Thyroid gland (tissue), 4 donors: ENCODE results near the gene DAPK1. TPM values are rescaled to one million over a fixed set of nuclear protein-coding genes. Genes with fewer than 3 reads are reported as not detected.
A peak's percentile ranks its signal among the peaks of the same experiment; 100 is the strongest.

Source experiments
- DNase-seq, 2 donors: peaks; one replicate each; pipeline ENCODE4 v3.0.0-alpha.2; 2019
- H3K27ac ChIP-seq, 3 donors: fragments of 200-600 bp; sonication (generic); 1 replicate in 2 of 3; 2 replicates in 1 of 3; pipeline ENCODE4 v1.5.1; 2016 to 2019; ENCODE audit warnings: mild to moderate bottlenecking in 1 of 3, moderate library complexity in 1 of 3
- H3K27me3 ChIP-seq: fragments of 200-600 bp; sonication (generic); one replicate; pipeline ENCODE4 v1.5.1; 2019
- H3K36me3 ChIP-seq, 2 donors: fragments of 200-600 bp; sonication (generic); one replicate each; pipeline ENCODE4 v1.5.1; 2016 to 2019
- H3K4me1 ChIP-seq, 2 donors: fragments of 200-600 bp; sonication (generic); one replicate each; pipeline ENCODE4 v1.5.1; 2017 to 2019
- H3K4me3 ChIP-seq, 3 donors: fragments of 200-600 bp; sonication (generic); replicated peaks in 1 of 3; 1 replicate in 2 of 3; 2 replicates in 1 of 3; pipeline ENCODE4 v1.5.1; 2016; ENCODE audit warnings: mild to moderate bottlenecking in 1 of 3
- H3K9me3 ChIP-seq: fragments of 200-600 bp; sonication (generic); one replicate; pipeline ENCODE4 v1.5.1; 2017
- CTCF ChIP-seq, 6 experiments: fragments of 200-600 bp in 3 of 6; fragments of 450-650 bp in 3 of 6; sonication (generic) in 3 of 6; IDR thresholded peaks; one replicate each; pipeline ENCODE4 v1.5.1; 2016 to 2019; ENCODE audit warnings: antibody characterized with exemption in 6 of 6, mild to moderate bottlenecking in 2 of 6, inconsistent platforms in 1 of 6, moderate library complexity in 1 of 6
- POLR2A ChIP-seq, 2 donors: fragments of 450-650 bp; IDR thresholded peaks; one replicate each; pipeline ENCODE4 v1.6.1; 2017; ENCODE audit warnings: antibody characterized with exemption in 2 of 2, mild to moderate bottlenecking in 2 of 2, moderate library complexity in 1 of 2
- WGBS, 2 donors: methylation state at CpG; one replicate each; pipeline ENCODE4 v1.1.5; 2017; 5-methylcytosine and 5-hydroxymethylcytosine counted together
- intact Hi-C: fragments of 100-400 bp; cut with DNase I; formaldehyde crosslinking; loops from one replicate; pipeline ENCODE4 v1.15.1; 2023
- total RNA-seq, 4 donors: library from RNA; depleted of rRNA; stranded (reverse); fragments of >200 nt; gene quantifications; one replicate each; pipeline ENCODE4 v1.2.3, GENCODE V29; 2016

DAPK1 gene
- total RNA-seq, 4 donors from 2014 or later = 32.0 to 76.2 (median 38.2) TPM

- H3K27me3 ChIP-seq = no peaks in the 10 kb centered on the region
- TF ChIP-seq CTCF (IDR thresholded peaks at IDR 0.05) (no peak), POLR2A (IDR thresholded peaks at IDR 0.05) (no peak)
- no peak overlapping the region for H3K27ac ChIP-seq
- H3K4me1 ChIP-seq = no peaks in the 10 kb centered on the region
- 88 to 95% methylated on average over 1 of the region's 1 CpG for WGBS, 2 donors
- H3K4me3 ChIP-seq = no peak overlapping the region
- intact Hi-C loops = no loop called here
- H3K9me3 ChIP-seq = no peaks in the 10 kb centered on the region
- DNase-seq = no peak
- H3K36me3 ChIP-seq = peaks cover 0 to 4% of the 10 kb centered on the region in 2 donors
These were observed 197.9 kb downstream of the DAPK1 start for GRCh38 chr9:87695523-87695922.

- TF ChIP-seq POLR2A (IDR thresholded peaks at IDR 0.05) (no peak), CTCF (IDR thresholded peaks at IDR 0.05) (no peak)
- DNase-seq = no peak
- peaks cover 0 to 4% of the 10 kb centered on the region in 2 donors for H3K36me3 ChIP-seq
- no peak overlapping the region for H3K27ac ChIP-seq
- 87 to 89% methylated on average over 7 of the region's 7 CpGs for WGBS, 2 donors
- H3K4me3 ChIP-seq = no peak overlapping the region
- no peaks in the 10 kb centered on the region for H3K27me3 ChIP-seq
- intact Hi-C loops = no loop called here
- H3K9me3 ChIP-seq = no peaks in the 10 kb centered on the region
- H3K4me1 ChIP-seq = no peaks in the 10 kb centered on the region
These were observed 199.0 kb downstream of the DAPK1 start for GRCh38 chr9:87696641-87697040.

- DNase-seq = peak; percentile 55 to 74
- Histone ChIP-seq H3K27me3 (no peaks in the 10 kb centered on the region), H3K9me3 (no peaks in the 10 kb centered on the region), H3K27ac (no peak overlapping the region), H3K4me1 (no peaks in the 10 kb centered on the region), H3K4me3 (no peak overlapping the region), H3K36me3 (peaks cover 0 to 4% of the 10 kb centered on the region in 2 donors)
- intact Hi-C loops = no loop called here
- TF ChIP-seq POLR2A (IDR thresholded peaks at IDR 0.05) (no peak), CTCF (IDR thresholded peaks at IDR 0.05) (no peak)
- 74 to 79% methylated on average over 11 to 14 of the region's 14 CpGs for WGBS, 2 donors
These were observed 200.6 kb downstream of the DAPK1 start for GRCh38 chr9:87698069-87698809.

GRCh38 chr9:87699835-87700234 lies 202.2 kb downstream of the DAPK1 start:
- peaks cover 0 to 4% of the 10 kb centered on the region in 2 donors for H3K36me3 ChIP-seq
- no peak overlapping the region for H3K27ac ChIP-seq
- 94 to 97% methylated on average over 4 of the region's 4 CpGs for WGBS, 2 donors
- H3K4me1 ChIP-seq = no peaks in the 10 kb centered on the region
- no peak overlapping the region for H3K4me3 ChIP-seq
- DNase-seq = no peak
- no peaks in the 10 kb centered on the region for H3K9me3 ChIP-seq
- no peak for TF ChIP-seq POLR2A (IDR thresholded peaks at IDR 0.05)
- no peak for TF ChIP-seq CTCF (IDR thresholded peaks at IDR 0.05)
- no peaks in the 10 kb centered on the region for H3K27me3 ChIP-seq
- intact Hi-C loops = no loop called here

- 89 to 90% methylated on average over 9 of the region's 9 CpGs for WGBS, 2 donors
- Histone ChIP-seq H3K36me3 (peaks cover 6 to 10% of the 10 kb centered on the region in 2 donors), H3K27me3 (no peaks in the 10 kb centered on the region), H3K9me3 (no peaks in the 10 kb centered on the region), H3K4me1 (no peaks in the 10 kb centered on the region), H3K27ac (no peak overlapping the region), H3K4me3 (no peak overlapping the region)
- intact Hi-C loops = no loop called here
- DNase-seq = no peak
- TF ChIP-seq POLR2A (IDR thresholded peaks at IDR 0.05) (no peak), CTCF (IDR thresholded peaks at IDR 0.05) (no peak)
These were observed 203.8 kb downstream of the DAPK1 start for GRCh38 chr9:87701491-87701890.
